Measurements from ENCODE around the gene STARD3NL. TPM values are rescaled to one million over a fixed set of nuclear protein-coding genes. Genes with fewer than 3 reads are reported as not detected.

The STARD3NL gene
- total RNA-seq, 1 donor: 99.3 TPM

DNA sequence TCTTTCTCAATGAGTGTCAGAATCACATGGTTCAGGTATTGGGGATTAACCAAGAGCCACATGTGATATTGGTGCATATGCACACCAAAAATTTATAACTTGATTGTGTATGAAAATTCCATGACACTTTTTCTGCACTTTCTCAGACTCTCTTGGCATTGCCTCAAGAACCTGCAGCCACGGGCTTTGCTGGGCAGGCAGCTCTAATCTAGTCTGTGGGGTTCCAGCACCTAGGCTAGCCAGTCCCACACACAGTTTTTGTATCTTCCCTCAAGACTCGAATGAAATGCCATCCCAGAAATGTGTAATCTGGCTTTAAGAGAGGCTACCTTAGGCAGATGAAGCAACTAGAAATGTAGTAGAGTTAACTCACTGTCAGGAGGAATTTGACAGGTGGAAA, 21.7 kb downstream of the STARD3NL start:
- no peak overlapping the region for H3K4me3 ChIP-seq (ENCODE audit: low read depth, low read length)
- no peak for DNase-seq (ENCODE audit: low read depth)
- TF ChIP-seq CTCF (IDR thresholded peaks at IDR 0.05; ENCODE audit: insufficient read depth, low read depth, low read length): no peak

GRCh38 chr7:38206071-38206470, 28.0 kb downstream of the STARD3NL start:
- no peak for DNase-seq (ENCODE audit: low read depth)
- no peak for TF ChIP-seq CTCF (IDR thresholded peaks at IDR 0.05; ENCODE audit: insufficient read depth, low read depth, low read length)
- H3K4me3 ChIP-seq (ENCODE audit: low read depth, low read length): no peak overlapping the region

- no peak for DNase-seq (ENCODE audit: low read depth)
- TF ChIP-seq CTCF (IDR thresholded peaks at IDR 0.05; ENCODE audit: insufficient read depth, low read depth, low read length): no peak
Measured at GRCh38 chr7:38207843-38208242, 29.8 kb downstream of the STARD3NL start.

GRCh38 chr7:38211486-38211885, 33.4 kb downstream of the STARD3NL start:
- no peak for TF ChIP-seq CTCF (IDR thresholded peaks at IDR 0.05; ENCODE audit: insufficient read depth, low read depth, low read length)
- no peak overlapping the region for H3K4me3 ChIP-seq (ENCODE audit: low read depth, low read length)
- DNase-seq (ENCODE audit: low read depth): peak; percentile 52

More at GRCh38 chr7:38207843-38208242, 29.8 kb downstream of the STARD3NL start:
- H3K4me3 ChIP-seq (ENCODE audit: low read depth, low read length): no peak overlapping the region

DNA sequence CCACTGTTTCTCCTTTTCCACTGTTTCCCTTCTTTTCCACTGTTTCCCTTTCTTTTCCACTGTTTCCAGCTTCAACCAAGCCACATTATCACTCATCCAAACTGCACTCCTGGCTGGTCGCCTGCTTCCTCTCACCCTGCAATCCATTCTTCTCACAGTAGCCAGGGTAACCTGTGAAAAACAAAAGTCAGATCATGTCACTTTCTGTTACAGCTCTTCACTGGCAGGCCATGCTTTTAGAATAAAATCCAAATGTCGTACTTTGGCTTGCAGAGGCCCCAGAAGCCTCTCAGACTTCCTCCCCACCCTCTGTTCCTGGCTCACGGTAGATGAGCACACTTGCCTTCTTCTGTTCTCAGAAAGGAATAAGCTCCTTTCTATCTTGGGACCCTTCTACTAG, 33.9 kb downstream of the STARD3NL start:
- no peak for TF ChIP-seq CTCF (IDR thresholded peaks at IDR 0.05; ENCODE audit: insufficient read depth, low read depth, low read length)
- no peak for DNase-seq (ENCODE audit: low read depth)
- H3K4me3 ChIP-seq (ENCODE audit: low read depth, low read length): no peak overlapping the region

DNA sequence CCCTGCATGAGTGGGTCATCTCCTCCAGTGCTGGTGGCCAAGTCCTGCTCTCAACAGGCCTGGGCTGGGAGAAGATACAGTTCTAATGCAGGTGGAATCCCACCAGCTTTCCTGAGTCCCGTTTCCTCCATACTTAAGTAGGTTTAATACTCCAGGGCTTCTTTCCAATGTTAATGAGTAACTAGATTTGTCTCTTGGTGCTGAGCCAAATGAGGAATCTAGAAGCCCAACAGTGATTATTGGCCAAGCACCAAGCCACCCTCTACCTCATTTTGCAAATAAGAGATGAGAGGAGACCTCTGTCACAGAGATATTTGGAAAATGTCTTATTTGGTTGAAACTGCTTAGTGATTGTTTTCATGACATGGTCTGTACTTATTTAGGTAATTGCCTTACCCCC, 37.1 kb downstream of the STARD3NL start:
- no peak for DNase-seq (ENCODE audit: low read depth)
- no peak for TF ChIP-seq CTCF (IDR thresholded peaks at IDR 0.05; ENCODE audit: insufficient read depth, low read depth, low read length)
- H3K4me3 ChIP-seq (ENCODE audit: low read depth, low read length): no peak overlapping the region

Measured in fibroblast of villous mesenchyme (primary cell).